GM19372 (cell line): ENCODE results near the gene GGPS1.
"Not testable (repeated sequence)": the region's sequence is repeated elsewhere in the genome, so short reads cannot be mapped to it uniquely, and the experiment has no call there.

ENCODE experiments used
- ATAC-seq: cut with Tn5 transposase; IDR thresholded peaks from one replicate; pipeline ENCODE4 v1.9.1; 2021; ENCODE audit warnings: mild to moderate bottlenecking, low read depth, moderate library complexity; ENCODE audit not compliant: unreplicated experiment

The GGPS1 gene

DNA sequence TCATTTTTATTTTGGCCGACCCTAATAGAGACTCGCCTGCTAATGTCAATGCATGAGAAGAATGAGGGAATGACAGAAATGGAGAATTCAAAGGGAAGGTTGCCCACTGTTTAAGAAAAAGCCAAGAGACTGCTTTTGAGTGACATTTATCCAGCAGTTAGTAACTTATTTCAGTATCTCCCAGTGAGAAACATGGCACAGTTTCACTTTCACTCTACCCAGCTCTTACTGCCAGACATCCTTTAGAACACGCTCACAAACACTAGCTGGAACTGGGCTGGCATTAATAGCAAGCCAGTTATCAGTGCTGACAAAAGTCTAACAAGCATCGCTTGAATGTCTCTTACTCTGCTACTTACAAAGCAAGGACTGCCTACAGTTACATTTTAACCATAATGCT, 8.5 kb downstream of the GGPS1 start:
- no peak for ATAC-seq

DNA sequence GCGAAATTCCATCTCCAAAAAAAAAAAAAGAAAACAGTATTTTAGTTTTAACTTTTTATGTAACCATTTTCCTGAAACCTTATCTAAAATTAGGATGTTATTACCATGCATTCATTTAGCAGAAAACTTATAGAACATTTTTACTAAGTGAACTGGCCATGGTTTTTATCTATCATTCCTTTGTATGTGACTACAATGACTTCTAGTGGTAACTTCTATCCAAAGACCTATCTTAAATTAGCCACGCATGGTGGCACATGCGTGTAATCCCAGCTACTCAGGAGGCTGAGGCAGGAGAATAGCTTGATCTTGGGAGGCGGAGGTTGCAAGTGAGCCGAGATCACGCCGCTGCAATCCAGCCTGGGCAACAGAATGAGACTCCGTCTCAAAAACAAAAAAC, 11.4 kb downstream of the GGPS1 start:
- ATAC-seq: no peak

DNA sequence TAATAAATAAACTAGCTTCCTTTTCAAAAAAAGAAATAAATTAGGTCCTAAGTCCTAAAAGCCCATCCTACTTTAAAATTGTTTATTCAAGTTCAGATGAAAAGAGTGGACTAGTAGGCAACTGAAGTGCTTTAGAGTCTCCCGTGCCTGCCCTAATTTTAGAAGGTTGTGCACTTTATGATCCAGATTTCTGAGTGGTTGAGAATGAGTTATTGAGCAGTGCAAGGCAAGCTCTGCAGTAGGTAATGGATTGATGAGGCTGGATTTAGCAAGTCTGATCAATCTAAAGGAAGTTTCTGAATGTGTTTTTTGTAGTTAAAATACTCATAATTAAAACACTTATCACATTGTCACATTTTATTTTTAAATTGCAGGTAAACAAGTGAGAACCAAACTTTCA, 13.0 kb downstream of the GGPS1 start:
- no peak for ATAC-seq

DNA sequence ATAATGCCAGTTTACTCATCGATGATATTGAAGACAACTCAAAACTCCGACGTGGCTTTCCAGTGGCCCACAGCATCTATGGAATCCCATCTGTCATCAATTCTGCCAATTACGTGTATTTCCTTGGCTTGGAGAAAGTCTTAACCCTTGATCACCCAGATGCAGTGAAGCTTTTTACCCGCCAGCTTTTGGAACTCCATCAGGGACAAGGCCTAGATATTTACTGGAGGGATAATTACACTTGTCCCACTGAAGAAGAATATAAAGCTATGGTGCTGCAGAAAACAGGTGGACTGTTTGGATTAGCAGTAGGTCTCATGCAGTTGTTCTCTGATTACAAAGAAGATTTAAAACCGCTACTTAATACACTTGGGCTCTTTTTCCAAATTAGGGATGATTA, 13.7 kb downstream of the GGPS1 start:
- no peak for ATAC-seq

DNA sequence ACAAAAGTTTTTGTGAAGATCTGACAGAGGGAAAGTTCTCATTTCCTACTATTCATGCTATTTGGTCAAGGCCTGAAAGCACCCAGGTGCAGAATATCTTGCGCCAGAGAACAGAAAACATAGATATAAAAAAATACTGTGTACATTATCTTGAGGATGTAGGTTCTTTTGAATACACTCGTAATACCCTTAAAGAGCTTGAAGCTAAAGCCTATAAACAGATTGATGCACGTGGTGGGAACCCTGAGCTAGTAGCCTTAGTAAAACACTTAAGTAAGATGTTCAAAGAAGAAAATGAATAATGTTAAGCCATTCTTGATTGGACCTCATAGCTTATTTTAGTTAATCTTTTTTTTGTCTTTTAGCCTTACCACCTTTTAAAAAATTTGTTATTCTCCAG, 14.1 kb downstream of the GGPS1 start:
- ATAC-seq: no peak

DNA sequence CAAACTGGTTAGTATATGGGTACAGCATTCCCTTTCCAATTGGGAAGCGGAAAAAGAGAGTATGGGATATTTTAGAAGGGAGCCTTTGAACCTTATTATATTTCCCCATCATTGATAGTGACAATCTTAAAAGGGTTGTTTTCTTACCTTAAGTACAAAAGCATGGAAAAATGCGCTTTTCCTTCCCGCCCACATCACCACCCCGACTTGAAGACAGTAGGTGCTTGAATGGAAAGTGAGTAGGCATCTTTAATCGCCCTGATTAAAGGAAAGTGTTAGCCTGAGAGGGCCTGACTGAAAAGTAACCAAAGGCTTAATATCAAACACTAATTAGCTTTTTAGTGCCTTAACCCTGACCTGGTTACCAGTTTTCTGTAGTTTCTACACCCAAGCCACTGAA, 15.4 kb downstream of the GGPS1 start:
- ATAC-seq: no peak

DNA sequence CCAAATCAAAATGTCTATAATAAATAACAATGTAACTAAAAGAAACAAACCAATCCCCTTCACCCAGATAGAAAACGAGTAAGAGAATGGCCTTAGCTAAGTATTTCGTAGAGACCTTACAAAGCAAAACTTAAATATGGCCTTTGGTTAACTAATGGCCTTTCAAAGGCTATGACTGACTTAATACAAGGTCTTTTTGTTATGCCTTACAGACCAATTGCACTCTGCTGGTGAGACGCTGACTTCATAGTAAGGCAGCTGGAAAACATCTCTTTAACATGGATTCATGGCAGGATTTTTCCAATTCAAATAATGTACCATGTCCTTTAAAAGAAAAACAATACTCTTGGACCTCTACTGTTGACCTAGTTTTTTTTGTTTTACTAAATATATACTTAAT, 23.1 kb downstream of the GGPS1 start:
- ATAC-seq: no peak

DNA sequence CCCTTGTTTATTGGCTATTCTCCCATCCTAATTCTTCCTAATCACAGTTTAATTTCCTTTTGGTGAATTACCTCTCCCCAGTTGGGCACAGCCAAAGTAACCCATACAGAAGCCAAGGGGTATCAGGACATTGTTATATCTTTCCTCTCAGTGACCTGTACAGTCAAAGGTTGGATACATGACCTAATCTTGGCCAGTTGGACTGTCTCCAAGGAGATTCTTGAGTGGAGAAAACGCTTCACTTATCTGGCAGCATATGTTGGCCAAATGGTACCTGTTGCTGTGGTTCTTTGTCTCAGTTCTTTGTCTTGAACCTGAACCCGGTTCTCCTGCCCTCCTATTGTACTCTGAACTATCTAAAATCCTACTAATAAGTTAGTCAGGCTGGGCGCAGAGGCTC, 23.5 kb downstream of the GGPS1 start:
- ATAC-seq: no peak

DNA sequence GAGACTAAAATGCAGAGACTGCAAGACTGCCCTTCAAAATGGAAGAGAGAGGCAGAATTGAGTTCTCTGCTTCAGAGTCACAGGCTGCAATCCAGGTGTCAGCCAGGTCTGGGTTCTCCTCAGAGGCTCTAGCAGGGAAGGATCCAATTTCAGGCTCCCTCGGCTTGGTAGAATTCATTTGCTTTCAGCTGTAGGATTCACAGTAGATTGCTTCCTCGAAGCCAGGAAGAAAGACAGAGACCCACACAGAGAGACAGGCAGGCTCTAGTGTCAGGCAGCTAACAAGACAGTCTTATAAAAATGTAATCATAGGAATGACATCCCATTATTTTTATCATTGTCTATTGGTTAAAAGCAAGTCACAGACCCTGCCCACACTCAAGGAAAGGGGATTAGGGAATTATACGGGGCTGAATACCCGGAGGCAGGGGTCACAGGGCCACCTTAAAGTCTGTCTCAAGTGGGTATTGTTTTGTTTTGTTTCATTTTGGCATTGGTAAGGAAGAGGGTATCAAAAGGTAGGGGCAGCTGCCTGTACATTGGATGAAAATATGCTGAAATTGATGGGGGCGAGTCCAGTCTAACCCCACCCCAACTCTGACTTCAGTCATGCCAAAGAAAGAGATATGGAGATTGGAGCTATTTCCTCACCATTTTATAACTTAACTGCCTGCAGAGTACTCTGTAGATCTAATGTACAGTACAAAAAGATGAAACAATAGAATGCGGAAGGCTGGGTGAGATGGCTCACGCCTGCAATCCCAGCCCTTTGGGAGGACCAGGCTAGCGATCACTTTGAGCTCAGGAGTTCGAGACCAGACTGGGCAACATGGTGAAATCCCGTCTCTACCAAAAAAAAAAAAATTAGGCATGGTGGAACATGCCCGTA, 29.4 kb downstream of the GGPS1 start:
- ATAC-seq: no peak

DNA sequence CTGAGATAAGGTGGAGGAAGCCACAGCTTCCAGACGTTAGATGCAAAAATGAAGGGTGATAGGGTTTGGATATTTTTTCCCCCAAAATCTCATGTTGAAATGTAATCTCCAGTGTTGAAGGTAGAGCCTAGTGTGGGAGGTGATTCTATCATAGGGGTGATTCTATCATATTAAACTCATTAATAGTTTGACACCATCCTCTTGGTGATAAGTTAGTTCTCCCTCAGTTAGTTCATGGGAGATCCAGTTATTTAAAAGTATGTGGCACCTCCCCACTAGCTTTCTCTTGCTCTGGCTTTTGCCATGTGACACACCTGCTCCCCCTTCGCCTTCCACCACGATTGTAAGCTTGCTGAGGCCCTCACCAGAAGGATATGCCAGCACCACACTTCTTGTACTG, 30.5 kb downstream of the GGPS1 start:
- ATAC-seq: no peak

DNA sequence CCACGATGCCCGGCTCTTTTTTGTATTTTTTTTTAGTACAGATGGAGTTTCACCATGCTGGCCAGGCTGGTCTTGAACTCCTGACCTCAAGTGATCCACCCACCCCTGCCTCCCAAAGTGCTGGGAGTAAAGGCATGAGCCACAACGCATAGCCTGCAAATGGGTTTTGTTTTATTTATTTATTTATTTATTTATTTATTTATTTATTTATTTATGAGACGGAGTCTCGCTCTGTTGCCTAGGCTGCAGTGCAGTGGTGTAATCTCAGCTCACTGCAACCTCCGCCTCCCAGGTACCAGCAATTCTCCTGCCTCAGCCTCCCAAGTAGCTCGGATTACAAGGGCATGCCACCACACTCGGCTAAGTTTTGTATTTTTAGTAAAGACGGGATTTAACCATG, 35.8 kb downstream of the GGPS1 start:
- ATAC-seq: not testable (repeated sequence)

DNA sequence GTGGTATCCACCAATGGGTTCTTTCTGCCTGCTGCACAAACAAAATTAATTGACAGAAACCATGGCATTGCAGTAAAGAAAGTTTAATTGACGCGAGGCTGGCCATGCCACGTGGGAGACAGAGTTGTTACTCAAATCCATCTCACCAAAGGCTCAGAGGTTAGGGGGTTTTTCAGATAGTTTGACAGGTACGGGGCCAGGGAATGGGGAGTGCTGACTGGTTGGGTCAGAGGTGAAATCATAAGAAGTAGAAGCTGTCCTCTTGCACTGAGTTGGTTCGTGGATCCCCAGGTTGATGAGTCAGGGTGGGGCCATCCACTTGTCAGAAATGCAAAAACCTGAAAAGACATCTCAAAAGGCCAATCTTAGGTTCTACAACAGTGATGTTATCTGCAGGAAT, 37.9 kb downstream of the GGPS1 start:
- ATAC-seq: no peak

DNA sequence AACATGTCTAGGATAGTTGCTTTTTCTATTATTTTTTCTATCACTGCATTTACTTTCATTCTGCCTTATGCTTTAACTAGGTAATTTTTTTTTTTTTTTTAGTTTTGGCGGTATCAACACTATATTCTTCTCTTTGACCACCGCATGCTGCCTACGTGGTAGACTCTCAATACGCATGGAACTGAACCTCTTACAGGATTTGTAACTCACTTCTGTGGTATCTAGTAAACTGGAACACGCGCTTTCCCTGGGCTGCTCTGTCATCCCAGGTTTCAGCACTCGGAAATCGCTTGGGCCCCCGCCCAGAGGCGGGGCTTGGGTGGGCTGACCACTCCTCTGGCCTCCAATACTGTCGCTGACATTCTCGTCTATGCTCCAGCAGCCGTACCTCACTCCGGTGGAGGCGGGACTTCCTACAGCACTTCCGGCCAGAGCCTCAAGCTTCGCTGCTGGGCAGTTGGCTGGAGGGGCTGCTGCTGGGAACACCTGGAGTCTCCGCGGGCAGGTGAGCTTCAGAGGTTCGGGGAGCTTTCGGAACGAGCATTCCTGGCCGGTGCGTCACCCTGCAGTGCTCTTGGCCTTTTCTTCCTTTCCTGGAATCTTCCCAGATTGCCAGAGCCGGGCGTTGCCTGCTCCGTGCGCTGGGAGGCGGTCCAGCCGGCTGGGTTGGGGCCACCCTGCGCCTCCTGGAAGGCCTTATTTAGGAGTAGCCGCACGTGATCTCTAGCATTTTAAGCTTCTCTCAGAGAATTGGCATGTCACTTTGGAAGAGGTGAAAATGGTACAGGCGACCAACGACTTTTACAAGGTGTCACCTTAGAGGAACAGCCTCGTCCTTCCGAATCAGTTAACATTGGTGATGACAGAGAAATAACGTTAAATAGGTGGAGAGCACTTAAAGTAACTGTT, 38.9 kb downstream of the GGPS1 start, which contains the start of gene TBCE:
TBCE (plus strand) TSS at position 428 of the 909 bp plus-strand sequence. CDS start 12,623 bp downstream, outside the sequence.
- peak; percentile 100 for ATAC-seq

DNA sequence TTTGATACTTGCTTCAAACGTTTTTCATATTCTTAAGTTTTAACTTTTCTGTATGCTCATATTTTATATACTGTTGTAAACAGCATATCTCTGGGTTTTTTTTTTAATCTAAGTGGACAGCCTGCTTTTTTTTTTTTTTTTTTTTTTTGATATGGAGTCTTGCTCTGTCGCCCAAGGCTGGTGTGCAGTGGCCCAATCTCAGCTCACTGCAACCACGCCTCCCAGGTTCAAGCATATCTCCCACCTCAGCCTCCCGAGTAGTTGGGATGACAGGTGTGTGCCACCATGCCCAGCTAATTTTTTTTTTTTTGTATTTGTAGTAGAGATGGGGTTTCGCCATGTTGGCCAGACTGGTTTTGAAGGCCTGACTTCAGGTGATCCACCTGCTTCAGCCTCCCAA, 40.1 kb downstream of the GGPS1 start:
- ATAC-seq: no peak

DNA sequence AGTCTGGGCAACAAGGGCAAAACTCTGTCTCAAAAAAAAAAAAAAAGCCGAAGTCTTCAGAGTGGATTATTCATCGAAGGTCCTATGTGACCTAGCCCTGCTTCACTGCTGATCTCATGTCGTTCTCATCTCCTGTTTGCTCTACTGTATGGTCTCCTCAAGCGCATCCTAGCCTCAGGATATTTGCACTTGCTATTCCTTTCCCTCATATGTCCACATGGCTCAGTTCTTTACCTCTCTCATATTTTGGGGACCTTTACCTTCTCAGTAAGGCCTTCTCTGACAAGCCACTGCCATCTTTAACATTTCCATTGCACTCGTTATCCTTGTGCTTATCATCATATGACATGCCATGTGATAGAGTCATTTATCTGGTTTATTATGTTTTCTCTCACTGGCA, 41.4 kb downstream of the GGPS1 start:
- ATAC-seq: no peak

DNA sequence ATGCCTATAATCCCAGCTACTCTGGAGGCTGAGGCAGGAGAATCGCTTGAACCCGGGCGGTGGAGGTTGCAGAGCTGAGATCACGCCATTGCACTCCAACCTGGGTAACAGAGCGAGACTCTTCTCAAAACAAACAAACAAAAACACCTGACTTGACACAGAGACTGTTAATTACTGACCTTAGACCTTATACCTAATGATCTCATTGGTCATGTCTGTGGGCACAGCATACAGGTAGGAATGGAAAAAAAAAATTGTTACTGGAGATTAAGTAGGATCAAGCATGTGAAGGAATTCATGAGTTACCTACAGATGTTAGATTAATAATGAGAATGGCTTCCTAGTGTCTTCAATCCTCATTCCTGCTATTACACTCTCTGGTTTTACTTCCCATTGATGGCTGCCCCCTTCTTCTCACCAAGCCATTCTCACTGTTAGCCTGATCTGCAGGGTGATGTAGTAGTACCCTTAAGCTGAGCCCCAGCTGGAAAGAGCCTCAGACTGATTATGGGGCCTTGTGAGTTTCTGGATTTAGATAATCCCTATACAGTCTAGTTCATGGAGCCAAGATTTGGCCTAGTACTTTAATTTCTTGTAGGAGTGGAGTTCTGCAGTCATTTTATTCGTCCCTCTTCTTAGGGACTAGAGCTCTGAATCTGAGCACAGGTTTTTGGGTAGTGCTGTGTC, 47.7 kb downstream of the GGPS1 start:
- ATAC-seq: no peak

DNA sequence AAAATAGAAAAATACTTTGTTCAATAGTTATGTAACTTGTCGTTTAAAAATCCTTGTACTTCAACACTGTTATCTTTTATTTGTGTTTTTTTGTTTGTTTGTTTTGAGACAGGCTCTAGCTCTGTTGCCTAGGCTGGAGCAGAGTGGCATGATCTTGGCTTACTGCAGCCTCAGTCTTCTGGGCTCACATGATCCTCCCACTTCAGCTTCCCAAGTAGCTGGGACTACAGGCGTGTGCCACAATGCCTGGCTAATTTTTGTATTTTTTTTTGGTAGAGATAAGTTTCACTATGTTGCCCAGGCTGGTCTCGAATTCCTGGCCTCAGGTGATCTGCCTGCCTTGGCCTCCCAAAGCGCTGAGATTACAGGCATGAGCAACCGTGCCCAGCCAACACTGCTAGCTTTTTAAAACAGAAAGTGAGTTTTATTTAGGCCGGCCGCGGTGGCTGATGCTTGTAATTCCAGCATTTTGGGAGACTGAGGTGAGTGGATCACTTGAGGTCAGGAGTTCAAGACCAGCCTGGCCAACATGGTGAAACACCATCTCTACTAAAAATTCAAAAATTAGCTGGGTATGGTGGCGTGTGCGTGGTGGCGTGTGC, 49.9 kb downstream of the GGPS1 start:
- ATAC-seq: not testable (repeated sequence)

DNA sequence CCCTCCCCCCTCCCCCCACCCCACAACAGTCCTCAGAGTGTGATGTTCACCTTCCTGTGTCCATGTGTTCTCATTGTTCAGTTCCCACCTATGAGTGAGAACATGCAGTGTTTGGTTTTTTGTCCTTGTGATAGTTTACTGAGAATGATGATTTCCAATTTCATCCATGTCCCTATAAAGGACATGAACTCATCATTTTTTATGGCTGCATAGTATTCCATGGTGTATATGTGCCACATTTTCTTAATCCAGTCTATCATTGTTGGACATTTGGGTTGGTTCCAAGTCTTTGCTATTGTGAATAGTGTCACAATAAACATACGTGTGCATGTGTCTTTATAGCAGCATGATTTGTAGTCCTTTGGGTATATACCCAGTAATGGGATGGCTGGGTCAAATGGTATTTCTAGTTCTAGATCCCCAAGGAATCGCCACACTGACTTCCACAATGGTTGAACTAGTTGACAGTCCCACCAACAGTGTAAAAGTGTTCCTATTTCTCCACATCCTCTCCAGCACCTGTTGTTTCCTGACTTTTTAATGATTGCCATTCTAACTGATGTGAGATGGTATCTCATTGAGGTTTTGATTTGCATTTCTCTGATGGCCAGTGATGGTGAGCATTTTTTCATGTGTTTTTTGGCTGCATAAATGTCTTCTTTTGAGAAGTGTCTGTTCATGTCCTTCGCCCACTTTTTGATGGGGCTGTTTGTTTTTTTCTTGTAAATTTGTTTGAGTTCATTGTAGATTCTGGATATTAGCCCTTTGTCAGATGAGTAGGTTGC, 53.8 kb downstream of the GGPS1 start:
- not testable (repeated sequence) for ATAC-seq

DNA sequence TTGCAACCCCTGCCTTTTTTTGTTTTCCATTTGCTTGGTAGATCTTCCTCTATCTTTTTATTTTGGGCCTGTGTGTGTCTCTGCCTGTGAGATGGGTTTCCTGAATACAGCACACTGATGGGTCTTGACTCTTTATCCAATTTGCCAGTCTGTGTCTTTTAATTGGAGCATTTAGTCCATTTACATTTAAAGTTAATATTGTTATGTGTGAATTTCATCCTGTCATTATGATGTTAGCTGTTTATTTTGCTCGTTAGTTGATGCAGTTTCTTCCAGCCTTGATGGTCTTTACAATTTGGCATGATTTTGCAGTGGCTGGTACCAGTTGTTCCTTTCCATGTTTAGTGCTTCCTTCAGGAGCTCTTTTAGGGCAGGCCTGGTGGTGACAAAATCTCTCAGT, 57.3 kb downstream of the GGPS1 start:
- ATAC-seq: not testable (repeated sequence)

DNA sequence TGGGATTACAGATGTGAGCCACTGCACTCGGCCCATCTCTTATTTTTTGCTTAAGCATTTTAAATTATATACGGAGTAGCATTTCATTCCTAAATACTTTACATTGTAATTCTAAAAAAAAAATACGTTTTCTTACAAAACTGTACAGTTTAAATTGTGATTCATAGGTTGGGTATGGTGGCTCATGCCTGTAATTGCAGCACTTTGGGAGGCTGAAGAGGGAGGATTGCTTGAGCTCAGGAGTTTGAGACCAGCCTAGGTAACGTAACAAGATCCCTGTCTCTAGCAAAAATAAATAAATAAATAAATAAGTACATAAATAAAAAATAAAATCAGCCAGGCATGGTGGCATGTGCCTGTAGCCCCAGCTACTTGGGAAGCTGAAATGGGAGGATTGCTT, 63.5 kb downstream of the GGPS1 start:
- ATAC-seq: no peak
